Neural progenitor cell (in vitro differentiated cells): ENCODE data around the gene OR52N2.

Experiments
- CTCF ChIP-seq: fragments of 200-600 bp; sonication (generic); IDR thresholded peaks from 2 replicates; pipeline ENCODE4 v1.5.1; 2017; ENCODE audit warnings: antibody characterized with exemption, mild to moderate bottlenecking
- EZH2 ChIP-seq: fragments of 200-600 bp; sonication (generic); IDR thresholded peaks from 2 replicates; pipeline ENCODE4 v1.6.1; 2017; ENCODE audit warnings: antibody characterized with exemption, mild to moderate bottlenecking, moderate library complexity

- no peak for TF ChIP-seq CTCF
- TF ChIP-seq EZH2: no peak
Measured at GRCh38 chr11:5818245-5818886, 9.6 kb downstream of the OR52N2 start.
